Measurements from ENCODE around the gene NUP62CL.
A peak's percentile ranks its signal among the peaks of the same experiment; 100 is the strongest.
"Not testable (repeated sequence)": the region's sequence is repeated elsewhere in the genome, so short reads cannot be mapped to it uniquely, and the experiment has no call there.

The NUP62CL gene

DNA sequence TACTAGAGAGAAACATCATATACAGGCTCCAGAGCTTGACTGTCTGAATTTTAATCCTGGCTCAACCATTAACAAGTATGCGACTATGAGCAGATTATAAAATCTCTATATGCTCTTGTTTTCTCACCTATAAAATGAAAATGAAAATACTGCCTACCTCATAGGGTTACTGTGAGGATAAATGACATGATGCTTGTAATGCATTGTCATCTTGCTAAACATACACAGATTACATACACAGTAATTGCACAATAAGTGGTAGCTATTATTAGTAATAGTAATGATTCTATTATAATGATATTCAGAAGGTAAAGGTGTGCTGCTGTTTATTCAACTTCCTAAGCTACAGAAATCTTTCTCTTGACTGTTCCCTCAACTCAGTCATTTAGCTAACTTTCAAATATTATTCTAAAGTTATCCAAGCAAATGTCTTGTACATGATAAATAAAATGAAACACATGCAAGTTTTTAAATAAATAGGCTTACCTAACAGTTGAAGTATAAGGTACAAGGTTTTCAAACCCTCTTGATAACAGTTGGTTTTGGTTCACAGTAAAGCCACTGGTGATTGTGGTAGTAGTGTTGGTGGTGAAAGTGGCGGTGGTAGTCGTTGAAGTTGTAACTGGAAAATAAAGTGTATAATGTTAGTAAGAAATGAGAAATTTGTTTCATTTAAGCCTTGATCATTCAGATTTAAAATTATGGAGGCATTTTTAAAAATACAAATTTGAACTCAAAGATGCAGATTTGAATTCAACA, 38.9 kb downstream of the NUP62CL start:
- Mint-ChIP-seq H3K36me3 (no peaks in the 10 kb centered on the region), H3K9me3 (ENCODE audit: low read depth) (no peaks in the 10 kb centered on the region), H3K4me3 (no peak overlapping the region), H3K4me1 (ENCODE audit: low read depth) (no peaks in the 10 kb centered on the region), H3K27me3 (no peaks in the 10 kb centered on the region), H3K27ac (no peak overlapping the region)

DNA sequence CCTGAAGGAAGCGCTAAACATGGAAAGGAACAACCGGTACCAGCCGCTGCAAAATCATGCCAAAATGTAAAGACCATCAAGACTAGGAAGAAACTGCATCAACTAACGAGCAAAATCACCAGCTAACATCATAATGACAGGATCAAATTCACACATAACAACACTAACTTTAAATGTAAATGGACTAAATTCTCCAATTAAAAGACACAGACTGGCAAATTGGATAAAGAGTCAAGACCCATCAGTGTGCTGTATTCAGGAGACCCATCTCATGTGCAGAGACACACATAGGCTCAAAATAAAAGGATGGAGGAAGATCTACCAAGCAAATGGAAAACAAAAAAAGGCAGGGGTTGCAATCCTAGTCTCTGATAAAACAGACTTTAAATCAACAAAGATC, 48.6 kb downstream of the NUP62CL start:
- H3K4me3 Mint-ChIP-seq; H3K27me3 Mint-ChIP-seq; H3K36me3 Mint-ChIP-seq; H3K27ac Mint-ChIP-seq; H3K9me3 Mint-ChIP-seq (ENCODE audit: low read depth); H3K4me1 Mint-ChIP-seq (ENCODE audit: low read depth): not testable (repeated sequence)

DNA sequence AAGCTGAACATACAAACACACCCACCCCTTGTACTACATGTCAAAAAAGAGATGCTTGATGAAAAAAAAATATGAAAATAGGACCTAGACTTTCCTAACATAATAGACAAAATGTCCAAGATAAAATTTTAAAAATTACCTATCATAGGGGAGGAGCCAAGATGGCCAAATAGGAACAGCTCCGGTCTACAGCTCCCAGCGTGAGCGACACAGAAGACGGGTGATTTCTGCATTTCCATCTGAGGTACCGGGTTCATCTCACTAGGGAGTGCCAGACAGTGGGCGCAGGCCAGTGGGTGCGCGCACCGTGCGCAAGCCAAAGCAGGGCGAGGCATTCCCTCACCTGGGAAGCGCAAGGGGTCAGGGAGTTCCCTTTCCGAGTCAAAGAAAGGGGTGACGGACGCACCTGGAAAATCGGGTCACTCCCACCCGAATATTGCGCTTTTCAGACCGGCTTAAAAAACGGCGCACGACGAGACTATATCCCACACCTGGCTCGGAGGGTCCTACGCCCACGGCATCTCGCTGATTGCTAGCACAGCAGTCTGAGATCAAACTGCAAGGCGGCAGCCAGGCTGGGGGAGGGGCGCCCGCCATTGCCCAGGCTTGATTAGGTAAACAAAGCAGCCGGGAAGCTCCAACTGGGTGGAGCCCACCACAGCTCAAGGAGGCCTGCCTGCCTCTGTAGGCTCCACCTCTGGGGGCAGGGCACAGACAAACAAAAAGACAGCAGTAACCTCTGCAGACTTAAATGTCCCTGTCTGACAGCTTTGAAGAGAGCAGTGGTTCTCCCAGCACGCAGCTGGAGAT, 50.4 kb downstream of the NUP62CL start:
- H3K27ac Mint-ChIP-seq, result peak overlapping the region; percentile 41
- not testable (repeated sequence) for H3K9me3 Mint-ChIP-seq (ENCODE audit: low read depth); H3K27me3 Mint-ChIP-seq; H3K4me1 Mint-ChIP-seq (ENCODE audit: low read depth); H3K36me3 Mint-ChIP-seq
- peak overlapping the region; percentile 84 for H3K4me3 Mint-ChIP-seq

DNA sequence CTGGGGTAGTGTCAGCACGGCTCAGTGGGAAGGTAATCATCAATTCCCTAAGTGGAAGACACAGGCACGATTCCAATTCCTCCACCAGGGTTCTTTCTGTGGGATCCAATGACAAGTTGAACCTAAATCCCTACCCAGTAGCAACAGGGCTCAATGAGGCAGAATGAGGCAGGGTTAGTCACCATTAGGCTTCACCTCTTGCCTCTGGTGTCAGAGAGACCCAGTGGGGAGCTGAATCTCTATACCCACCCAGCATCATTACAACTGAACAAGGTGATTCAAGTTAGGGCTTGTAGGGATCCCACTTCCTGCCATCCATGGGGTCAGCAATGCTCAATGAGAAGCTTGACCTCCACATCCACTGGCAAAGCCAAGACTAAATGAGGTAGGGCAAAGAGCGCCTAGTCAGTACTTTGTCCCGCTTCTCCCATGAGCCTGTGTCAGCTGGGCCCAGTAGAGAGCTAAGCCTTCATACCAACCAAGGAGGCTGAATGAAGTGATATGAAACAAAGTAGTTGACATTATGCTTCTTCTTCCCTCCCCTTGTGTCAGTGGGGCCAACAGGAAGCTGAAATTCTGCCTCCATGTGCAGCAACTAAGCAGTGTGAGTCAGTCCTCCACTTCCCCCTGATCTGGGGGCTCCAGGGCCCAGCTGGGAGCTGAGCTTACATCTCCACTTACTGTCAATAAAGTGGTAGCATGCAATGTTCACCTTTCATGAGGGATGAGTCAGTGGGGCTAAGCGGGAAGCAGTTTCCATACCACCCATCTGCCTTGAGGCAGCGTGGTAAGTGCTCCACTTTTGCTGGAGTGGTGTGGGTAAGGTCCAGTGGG, 51.2 kb downstream of the NUP62CL start:
- Mint-ChIP-seq H3K4me3 (peak overlapping the region; percentile 84), H3K27me3 (no peaks in the 10 kb centered on the region), H3K36me3 (no peaks in the 10 kb centered on the region), H3K9me3 (ENCODE audit: low read depth) (no peaks in the 10 kb centered on the region), H3K27ac (peak overlapping the region; percentile 41), H3K4me1 (ENCODE audit: low read depth) (peaks cover 13% of the 10 kb centered on the region)

DNA sequence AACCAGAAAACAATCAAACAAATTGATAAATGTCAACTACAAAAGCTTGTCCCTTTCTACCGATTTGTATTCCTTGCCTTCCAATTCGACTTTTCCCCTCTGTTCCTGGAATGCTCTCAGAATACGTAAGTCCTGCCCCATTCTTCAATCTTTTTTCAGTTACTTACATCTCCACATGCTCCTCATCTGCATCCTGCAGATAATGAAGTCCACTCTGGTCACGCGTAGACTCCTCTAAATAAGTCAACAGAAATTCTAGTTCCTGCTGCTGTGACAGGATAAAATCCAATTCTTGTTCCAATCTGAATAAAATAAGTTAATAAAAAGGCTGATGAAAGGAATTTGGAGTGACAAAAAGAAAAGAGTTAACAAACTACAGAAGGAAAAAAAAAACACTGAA, 53.2 kb downstream of the NUP62CL start:
- Mint-ChIP-seq H3K27ac (no peak overlapping the region), H3K4me3 (no peak overlapping the region), H3K27me3 (no peaks in the 10 kb centered on the region), H3K36me3 (no peaks in the 10 kb centered on the region), H3K9me3 (ENCODE audit: low read depth) (no peaks in the 10 kb centered on the region), H3K4me1 (ENCODE audit: low read depth) (peaks cover 13% of the 10 kb centered on the region)

DNA sequence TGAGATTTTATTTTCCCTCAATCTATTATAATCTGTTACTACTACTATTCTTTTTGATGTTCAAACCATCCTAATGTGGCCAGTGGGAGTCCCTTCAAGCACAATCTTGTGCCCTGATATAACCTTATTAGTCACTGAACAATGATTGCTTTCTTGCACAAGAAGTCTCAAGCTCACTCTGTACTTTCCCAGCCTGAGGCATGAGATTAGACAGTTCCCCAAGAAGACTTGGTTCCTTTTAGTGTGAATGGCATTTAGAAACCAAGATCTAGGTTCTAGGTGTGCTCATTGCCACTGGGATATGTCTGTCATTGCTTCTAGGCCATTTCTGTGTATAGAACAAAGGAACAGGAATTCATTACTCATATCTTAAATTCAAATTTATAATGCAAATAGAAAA, 59.6 kb downstream of the NUP62CL start:
- H3K4me1 Mint-ChIP-seq (ENCODE audit: low read depth), result peaks cover 4% of the 10 kb centered on the region
- no peaks in the 10 kb centered on the region for H3K27me3 Mint-ChIP-seq
- no peak overlapping the region for H3K4me3 Mint-ChIP-seq
- H3K36me3 Mint-ChIP-seq, result no peaks in the 10 kb centered on the region
- no peaks in the 10 kb centered on the region for H3K9me3 Mint-ChIP-seq (ENCODE audit: low read depth)
- no peak overlapping the region for H3K27ac Mint-ChIP-seq

DNA sequence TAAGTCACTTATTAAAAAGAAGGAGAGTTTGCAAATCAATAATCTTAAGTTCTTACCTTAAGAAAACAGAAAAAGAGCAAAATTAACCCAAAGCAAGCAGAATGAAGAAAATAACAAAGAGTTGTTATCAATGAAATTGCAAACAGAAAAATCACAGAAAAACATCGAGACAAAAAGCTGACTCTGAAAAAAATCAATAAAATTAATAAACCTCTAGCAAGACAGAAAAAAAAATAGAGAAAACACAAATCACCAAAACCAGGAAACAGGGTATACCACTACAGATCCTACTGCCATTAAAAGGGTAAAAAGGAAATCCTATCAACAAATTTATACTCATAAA, 70.3 kb downstream of the NUP62CL start:
- Mint-ChIP-seq H3K4me1 (ENCODE audit: low read depth) (peaks cover 9% of the 10 kb centered on the region), H3K27me3 (no peaks in the 10 kb centered on the region), H3K27ac (no peak overlapping the region), H3K4me3 (no peak overlapping the region), H3K36me3 (no peaks in the 10 kb centered on the region), H3K9me3 (ENCODE audit: low read depth) (no peaks in the 10 kb centered on the region)

DNA sequence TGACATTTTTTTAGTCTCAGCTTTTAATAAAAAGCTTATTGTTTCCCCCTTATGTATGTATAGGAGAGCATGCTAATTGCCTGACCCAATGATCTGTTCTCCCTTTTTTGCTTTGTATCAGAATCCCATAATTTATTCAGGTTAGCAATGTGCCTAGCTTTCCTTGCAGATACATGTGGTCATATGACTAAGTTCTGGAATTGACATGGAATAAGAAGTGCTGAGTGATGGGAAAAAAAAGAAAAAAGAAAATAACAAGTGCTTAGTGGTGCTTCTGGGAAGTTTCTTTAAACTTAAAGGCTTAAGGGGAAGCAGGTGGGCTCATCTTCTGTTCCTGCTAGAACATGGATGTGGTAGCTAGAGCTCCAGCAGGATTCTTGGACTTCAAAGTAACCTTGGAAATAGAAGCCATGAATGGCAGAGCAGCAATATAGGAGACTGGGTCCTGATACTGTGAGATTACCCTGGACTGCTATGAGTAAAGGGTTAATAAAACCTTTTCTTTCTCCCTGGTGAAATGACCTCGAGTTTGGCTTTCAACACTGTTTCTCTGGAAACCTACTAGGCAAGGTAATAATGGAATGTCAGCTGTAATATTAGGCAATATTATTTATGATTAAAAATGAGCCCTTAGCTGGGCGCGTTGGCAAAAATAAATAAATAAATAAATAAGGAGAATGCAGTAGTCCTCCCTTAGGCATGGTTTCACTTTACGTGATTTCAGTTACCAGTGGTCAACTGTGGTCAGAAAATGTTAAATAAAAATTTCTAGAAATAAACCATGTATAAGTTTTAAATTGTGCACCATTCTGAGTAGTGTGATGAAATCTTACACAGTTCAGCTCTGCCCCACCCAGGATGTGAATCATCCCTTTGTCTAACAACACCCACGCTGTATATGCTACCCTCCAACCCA, 70.9 kb downstream of the NUP62CL start:
- Mint-ChIP-seq H3K36me3 (no peaks in the 10 kb centered on the region), H3K4me1 (ENCODE audit: low read depth) (peaks cover 9% of the 10 kb centered on the region), H3K27me3 (no peaks in the 10 kb centered on the region), H3K9me3 (ENCODE audit: low read depth) (no peaks in the 10 kb centered on the region), H3K27ac (no peak overlapping the region), H3K4me3 (no peak overlapping the region)

DNA sequence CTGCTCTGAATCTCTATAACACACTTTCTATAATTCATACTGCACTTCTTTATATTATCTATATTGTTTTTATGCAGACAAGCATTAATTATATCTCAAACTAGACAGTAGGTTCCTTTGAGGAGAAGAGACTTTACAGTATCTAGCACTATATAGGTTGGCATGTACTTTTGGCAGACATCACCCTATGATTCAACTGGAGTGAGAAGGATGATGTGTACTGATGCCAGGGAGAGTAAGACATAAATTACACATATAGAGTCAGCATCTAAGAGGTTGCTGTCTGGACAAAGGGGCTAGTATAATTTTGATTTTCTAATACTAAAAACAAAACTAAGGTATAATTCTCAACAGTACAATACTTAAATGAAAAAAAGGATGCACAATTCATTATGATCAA, 82.5 kb downstream of the NUP62CL start:
- no peaks in the 10 kb centered on the region for H3K27me3 Mint-ChIP-seq
- H3K36me3 Mint-ChIP-seq, result no peaks in the 10 kb centered on the region
- H3K4me3 Mint-ChIP-seq, result no peak overlapping the region

DNA sequence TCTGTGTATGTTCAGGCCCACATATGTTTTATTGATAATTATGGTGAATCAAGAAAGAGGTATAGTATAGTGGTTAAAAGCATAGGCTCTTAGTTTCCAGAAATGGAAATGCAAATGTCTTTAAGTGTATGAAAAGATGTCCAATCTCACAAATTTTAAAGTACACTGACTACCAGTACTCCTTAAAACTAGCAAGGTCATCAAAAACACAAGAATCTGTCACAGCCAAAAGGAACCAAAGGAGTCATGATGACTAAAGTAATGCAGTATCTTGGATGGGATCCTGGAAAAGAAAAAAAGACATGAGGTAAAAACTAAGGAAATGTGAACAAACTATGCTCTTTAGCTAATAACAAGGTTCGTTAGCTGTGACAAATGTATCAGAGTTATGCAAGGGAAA, 87.0 kb downstream of the NUP62CL start:
- Mint-ChIP-seq H3K27ac (peak overlapping the region; percentile 96), H3K4me3 (peak overlapping the region; percentile 99), H3K4me1 (ENCODE audit: low read depth) (peaks cover 30% of the 10 kb centered on the region), H3K27me3 (no peaks in the 10 kb centered on the region), H3K9me3 (ENCODE audit: low read depth) (no peaks in the 10 kb centered on the region), H3K36me3 (peaks cover 9% of the 10 kb centered on the region)

More for the DNA sequence above, 82.5 kb downstream of the NUP62CL start:
- Mint-ChIP-seq H3K9me3 (ENCODE audit: low read depth) (no peaks in the 10 kb centered on the region), H3K27ac (no peak overlapping the region), H3K4me1 (ENCODE audit: low read depth) (peaks cover 8% of the 10 kb centered on the region)

DNA sequence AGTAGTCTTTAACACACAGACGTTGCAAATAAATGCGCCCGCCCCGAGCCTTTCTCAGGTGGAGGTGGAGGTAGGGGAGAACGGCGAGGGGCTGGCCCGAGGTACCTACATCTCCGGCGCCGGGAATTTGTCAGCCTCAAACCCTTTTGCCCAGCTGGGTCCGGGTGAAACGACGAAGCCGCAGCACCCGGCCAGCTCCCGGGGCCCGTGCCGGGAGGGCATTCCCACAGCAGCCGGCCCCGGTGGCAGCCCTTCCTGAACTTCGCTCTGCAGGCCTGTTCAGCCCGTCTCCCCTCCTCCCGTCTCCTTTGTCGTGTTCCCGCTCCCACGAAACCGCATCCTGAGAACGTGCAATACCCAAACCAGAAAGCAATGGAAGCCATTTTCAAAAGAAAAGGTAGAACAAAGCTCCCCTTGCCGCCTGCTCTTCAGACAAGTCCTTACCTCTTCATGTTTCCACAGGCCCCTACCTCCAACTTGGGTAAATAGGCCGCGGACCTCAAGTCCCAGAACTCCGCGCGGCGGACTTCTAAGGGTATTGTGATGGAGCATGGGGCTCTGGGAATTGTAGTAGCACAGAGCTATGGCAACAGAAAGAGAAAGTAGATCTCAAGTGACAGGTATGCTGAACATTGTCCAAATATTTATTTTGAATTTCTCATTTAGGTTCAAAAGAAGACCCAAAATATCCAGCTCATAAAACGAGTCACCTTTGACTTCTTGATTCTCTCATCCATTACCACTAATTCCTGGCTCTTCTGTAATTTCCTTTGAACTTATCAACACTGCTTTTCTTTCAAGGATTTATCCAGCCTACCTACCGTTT, 87.7 kb downstream of the NUP62CL start, which contains the start of gene RBM41:
RBM41 (minus strand) TSS at position 501 of the 826 bp plus-strand sequence; CDS start at position 452, 49 bp downstream.
- peaks cover 15% of the 10 kb centered on the region for H3K36me3 Mint-ChIP-seq

DNA sequence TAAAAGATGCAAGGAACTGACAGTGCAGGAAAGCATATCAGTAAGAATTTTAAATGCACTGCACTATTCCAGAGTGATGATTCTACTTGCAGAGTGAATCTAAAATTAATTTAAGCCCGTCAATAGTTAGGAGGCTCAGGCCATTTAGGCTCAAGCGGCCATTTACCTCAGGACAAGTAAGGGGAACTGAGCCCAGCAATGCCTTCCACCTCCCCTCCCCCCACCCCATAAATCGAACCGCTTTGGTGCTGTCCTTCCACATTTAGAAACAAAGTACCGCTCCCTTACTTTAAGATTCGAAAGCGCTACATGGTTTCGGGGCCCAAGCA, 88.3 kb downstream of the NUP62CL start:
- H3K27me3 Mint-ChIP-seq, result no peaks in the 10 kb centered on the region
- peaks cover 42% of the 10 kb centered on the region for H3K4me1 Mint-ChIP-seq (ENCODE audit: low read depth)
- peak overlapping the region; percentile 99 for H3K4me3 Mint-ChIP-seq
- H3K36me3 Mint-ChIP-seq, result peaks cover 15% of the 10 kb centered on the region
- no peaks in the 10 kb centered on the region for H3K9me3 Mint-ChIP-seq (ENCODE audit: low read depth)
- H3K27ac Mint-ChIP-seq, result no peak overlapping the region

More for the DNA sequence above, 87.7 kb downstream of the NUP62CL start, which contains the start of gene RBM41:
- peaks cover 38% of the 10 kb centered on the region for H3K4me1 Mint-ChIP-seq (ENCODE audit: low read depth)
- peak within 1 kb of the TSS; percentile 96 for H3K27ac Mint-ChIP-seq
- H3K27me3 Mint-ChIP-seq, result no peaks in the 10 kb centered on the region
- H3K4me3 Mint-ChIP-seq, result peak within 1 kb of the TSS; percentile 99
- H3K9me3 Mint-ChIP-seq (ENCODE audit: low read depth), result no peaks in the 10 kb centered on the region

DNA sequence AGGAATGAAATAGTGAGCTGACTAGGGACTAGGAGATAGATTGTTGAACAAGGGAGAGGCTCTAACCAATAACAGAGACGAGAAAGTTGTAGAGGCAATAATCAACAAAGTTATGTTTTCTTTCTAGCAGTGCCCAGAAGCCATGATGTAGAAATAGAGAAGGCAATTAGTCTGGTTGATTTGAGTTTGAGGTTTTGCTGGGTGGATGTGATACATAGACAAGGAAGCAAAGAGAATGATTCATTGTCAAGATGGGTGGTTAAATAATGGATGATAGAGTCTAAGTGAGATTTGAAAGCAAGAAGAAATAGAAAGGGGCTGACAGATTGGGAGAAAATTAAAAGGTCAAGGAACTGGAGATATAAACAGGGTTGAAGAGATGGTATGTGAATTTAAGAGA, 98.8 kb downstream of the NUP62CL start:
- Mint-ChIP-seq H3K27ac (peak overlapping the region; percentile 51), H3K4me1 (ENCODE audit: low read depth) (peaks cover 31% of the 10 kb centered on the region), H3K27me3 (no peaks in the 10 kb centered on the region), H3K4me3 (no peak overlapping the region), H3K36me3 (peaks cover 15% of the 10 kb centered on the region), H3K9me3 (ENCODE audit: low read depth) (no peaks in the 10 kb centered on the region)
